K562 (cell line): ENCODE data around the gene TEAD4. TPM values are rescaled to one million over a fixed set of nuclear protein-coding genes. Genes with fewer than 3 reads are reported as not detected.

Experiments used
- ATAC-seq: fragments of 200-7000 bp; cut with Tn5 transposase; 3 replicates; pipeline ENCODE4 v1.9.1; 2020; ENCODE audit warnings: moderate library complexity
- BruUV-seq: library from RNA; stranded (reverse); fragments of 400-500 nt; replicated peaks from 2 replicates; lab custom pipeline; 2021; lab: Mats Ljungman, UMichigan
- CTCF ChIA-PET: fragments of 300-600 bp; formaldehyde crosslinking; extraction: SDS; loops from one replicate; lab custom pipeline; 2021; ENCODE audit warnings: low intra/inter-chr PET ratio; lab: Yijun Ruan, JAX
- POLR2A ChIA-PET: fragments of 300-600, 350-650 bp; sonication (Branson Sonifier 250); formaldehyde crosslinking; extraction: SDS; loops from one replicate; lab custom pipeline; 2021; ENCODE audit warnings: antibody characterized with exemption, inconsistent platforms; lab: Yijun Ruan, JAX
- DNase-seq, 4 experiments: peaks; one replicate each; pipeline versions ENCODE4 v3.0.0 to v3.0.0-alpha.2; 2011 to 2018; ENCODE audit warnings: low spot score in 3 of 4, mixed read lengths in 3 of 4; ENCODE audit errors: extremely low read depth in 1 of 4
- FAIRE-seq: peaks from 2 replicates; lab custom pipeline; 2011; peaks lifted over from hg19 to GRCh38; lab: Jason Lieb, UNC
- H2AFZ ChIP-seq: 2 replicates; pipeline ENCODE4 v1.6.0; 2011; ENCODE audit warnings: low read depth, low read length, control low read depth, inconsistent platforms
- H3K27ac ChIP-seq: fragments of 200-600 bp; 3 replicates; pipeline ENCODE4 v1.8.0; 2011; ENCODE audit warnings: low read depth, mild to moderate bottlenecking, control low read depth, inconsistent platforms, low read length, moderate library complexity, mixed read lengths; ENCODE audit errors: extremely low read depth
- H3K27me3 ChIP-seq, 2 experiments: fragments of 300-600 bp in 1 of 2; 2 replicates in 1 of 2; 3 replicates in 1 of 2; pipeline versions ENCODE4 v1.6.0 to v1.8.0; 2011; ENCODE audit warnings: inconsistent platforms in 2 of 2, low read length in 2 of 2, mild to moderate bottlenecking in 1 of 2, mixed read lengths in 1 of 2, moderate library complexity in 1 of 2; ENCODE audit not compliant: control insufficient read depth in 2 of 2, insufficient read depth in 2 of 2
- H3K36me3 ChIP-seq: fragments of 300-600 bp; 3 replicates; pipeline ENCODE4 v1.8.0; 2011; ENCODE audit warnings: mild to moderate bottlenecking, low read length, inconsistent platforms; ENCODE audit not compliant: control insufficient read depth, insufficient read depth
- H3K4me1 ChIP-seq, 2 experiments: fragments of 200-600 bp in 1 of 2; replicated peaks in 1 of 2; 2 replicates in 1 of 2; 3 replicates in 1 of 2; pipeline versions ENCODE4 v1.5.1 to v1.8.0; 2011; ENCODE audit warnings: inconsistent platforms in 2 of 2, low read length in 2 of 2, mild to moderate bottlenecking in 1 of 2, mixed read lengths in 1 of 2, moderate library complexity in 1 of 2; ENCODE audit not compliant: control insufficient read depth in 2 of 2, insufficient read depth in 2 of 2
- H3K4me2 ChIP-seq: 2 replicates; pipeline ENCODE4 v1.6.1; 2011; ENCODE audit warnings: low read length, control low read depth, inconsistent platforms, mixed read lengths; ENCODE audit not compliant: insufficient read depth
- H3K4me3 ChIP-seq: fragments of 200-600 bp; sonication (generic), shearing (Covaris generic); 2 replicates; pipeline ENCODE4 v1.5.1; 2016; ENCODE audit warnings: control low read depth, inconsistent platforms
- H3K79me2 ChIP-seq: fragments of 200-600 bp; 3 replicates; pipeline ENCODE4 v1.8.0; 2011; ENCODE audit warnings: low read length, inconsistent platforms; ENCODE audit not compliant: control insufficient read depth, insufficient read depth
- H3K9ac ChIP-seq, 2 experiments: 2 replicates each; pipeline versions ENCODE4 v1.6.0 to v1.6.1; 2011; ENCODE audit warnings: low read depth in 2 of 2, low read length in 2 of 2, control low read depth in 1 of 2, inconsistent platforms in 1 of 2, mild to moderate bottlenecking in 1 of 2, mixed read lengths in 1 of 2; ENCODE audit not compliant: insufficient read depth in 1 of 2
- H3K9me1 ChIP-seq: one replicate; pipeline ENCODE4 v1.6.0; 2011; ENCODE audit warnings: inconsistent platforms, mild to moderate bottlenecking, low read length, moderate library complexity; ENCODE audit not compliant: control insufficient read depth, insufficient read depth
- H3K9me3 ChIP-seq: replicated peaks from 2 replicates; pipeline ENCODE4 v1.5.1; 2011; ENCODE audit warnings: low read depth, low read length, inconsistent platforms; ENCODE audit not compliant: control insufficient read depth, insufficient read depth
- H4K20me1 ChIP-seq: replicated peaks from 2 replicates; pipeline ENCODE4 v1.6.1; 2011; ENCODE audit warnings: low read length, inconsistent platforms, mixed read lengths; ENCODE audit not compliant: control insufficient read depth, insufficient read depth
- CBFA2T3 ChIP-seq: fragments of 450-650 bp; IDR thresholded peaks from 2 replicates; pipeline ENCODE4 v1.6.1; 2017
- SREBF1 ChIP-seq: fragments of 150-350 bp; IDR thresholded peaks from 2 replicates; pipeline ENCODE4 v1.6.1; 2014; ENCODE audit warnings: antibody characterized with exemption, low read depth, low read length, borderline replicate concordance
- STAT5B ChIP-seq: fragments of 250-450 bp; sonication (Bioruptor Pico); IDR thresholded peaks from 2 replicates; pipeline ENCODE4 v1.8.0; 2021; ENCODE audit warnings: mild to moderate bottlenecking, inconsistent platforms
- ZFPM2 ChIP-seq: fragments of 250-450 bp; sonication (Bioruptor Pico); IDR thresholded peaks from 2 replicates; pipeline ENCODE4 v1.5.1; 2022; ENCODE audit warnings: mild to moderate bottlenecking
- ZNF41 ChIP-seq: fragments of 250-450 bp; sonication (Bioruptor Pico); conservative IDR thresholded peaks from 2 replicates; pipeline ENCODE4 v1.4.0; 2020; ENCODE audit warnings: mild to moderate bottlenecking
- WGBS: fragments of 100-300 bp; shearing (Covaris generic); methylation state at CpG from one replicate; pipeline ENCODE4 v1.1.6; 2016; ENCODE audit warnings: low coverage, mixed read lengths; ENCODE audit not compliant: insufficient coverage; ENCODE audit errors: missing lambda C conversion rate; 5-methylcytosine and 5-hydroxymethylcytosine counted together
- in situ Hi-C: fragments of 300-500 bp; cut with MboI; formaldehyde crosslinking; loops from 4 replicates; pipeline ENCODE4 v1.15.0; 2018; ENCODE audit warnings: inconsistent platforms, mixed read lengths
- intact Hi-C: fragments of 100-400 bp; cut with micrococcal nuclease; formaldehyde crosslinking; loops from 2 replicates; pipeline ENCODE4 v1.14.2; 2022
- polyA plus RNA-seq, 8 experiments: library from polyadenylated mRNA; depleted of rRNA in 4 of 8; stranded (reverse) in 5 of 8; unstranded in 3 of 8; fragments of >200 nt; fragmentation: Nextera tagmentation in 2 of 8; fragmentation: Illumina TruSeq in 1 of 8; extraction: Ambion mirVana in 2 of 8; extraction: Trizol in 1 of 8; gene quantifications; 2 replicates each; pipeline versions ENCODE4 v1.2.1 to v1.2.3, GENCODE V29; 2011 to 2014; ENCODE audit warnings: inconsistent platforms in 1 of 8, missing spikeins in 1 of 8
- total RNA-seq, 7 experiments: library from RNA; depleted of rRNA in 6 of 7; stranded (reverse); fragments of >200 nt in 6 of 7; fragmentation: Illumina TruSeq in 2 of 7; extraction: Trizol in 2 of 7; gene quantifications; 2 replicates each; pipeline versions ENCODE4 v1.2.1 to v1.2.3, GENCODE V29; 2011 to 2021; ENCODE audit warnings: low replicate concordance in 1 of 7

Gene TEAD4
- total and polyA plus RNA-seq, 9 of the 15 experiments (the other 6 are each of a cell fraction or from before 2014, with no cell fraction given), result 0.82 to 40.0 (median 17.0) TPM

GRCh38 chr12:2924019-2924418, 35.2 kb upstream of the TEAD4 start:
- Histone ChIP-seq H3K4me3 (no peak overlapping the region), H3K9me1 (no peaks in the 10 kb centered on the region), H3K79me2 (no peaks in the 10 kb centered on the region), H3K36me3 (peaks cover 16% of the 10 kb centered on the region; the same call in 1 of the 3 replicates), H4K20me1 (no peaks in the 10 kb centered on the region), H3K9me3 (no peaks in the 10 kb centered on the region), H3K9ac (no peak overlapping the region), H3K27ac (no peak overlapping the region), H2AFZ (no peak overlapping the region), H3K4me1 (no peaks in the 10 kb centered on the region), H3K27me3 (no peaks in the 10 kb centered on the region), H3K4me2 (no peak overlapping the region)
- intact Hi-C loops (no loop called here), in situ Hi-C loops (no loop called here)
- TF ChIP-seq ZNF41 (no peak), CBFA2T3 (no peak), STAT5B (CRISPR knock-in tag) (no peak), SREBF1 (no peak)
- WGBS, result 83% methylated on average over 2 of the region's 3 CpGs
- ChIA-PET POLR2A (interaction anchor here (0.6 kb wide), 1 partner anchor 10 kb away, joined by 3 read pairs; no protein-coding TSS in a partner anchor), CTCF (no interaction called here)
- ATAC-seq (no peak), DNase-seq (no peak), FAIRE-seq (no peak)
- BruUV-seq, result no TSS peak

DNA sequence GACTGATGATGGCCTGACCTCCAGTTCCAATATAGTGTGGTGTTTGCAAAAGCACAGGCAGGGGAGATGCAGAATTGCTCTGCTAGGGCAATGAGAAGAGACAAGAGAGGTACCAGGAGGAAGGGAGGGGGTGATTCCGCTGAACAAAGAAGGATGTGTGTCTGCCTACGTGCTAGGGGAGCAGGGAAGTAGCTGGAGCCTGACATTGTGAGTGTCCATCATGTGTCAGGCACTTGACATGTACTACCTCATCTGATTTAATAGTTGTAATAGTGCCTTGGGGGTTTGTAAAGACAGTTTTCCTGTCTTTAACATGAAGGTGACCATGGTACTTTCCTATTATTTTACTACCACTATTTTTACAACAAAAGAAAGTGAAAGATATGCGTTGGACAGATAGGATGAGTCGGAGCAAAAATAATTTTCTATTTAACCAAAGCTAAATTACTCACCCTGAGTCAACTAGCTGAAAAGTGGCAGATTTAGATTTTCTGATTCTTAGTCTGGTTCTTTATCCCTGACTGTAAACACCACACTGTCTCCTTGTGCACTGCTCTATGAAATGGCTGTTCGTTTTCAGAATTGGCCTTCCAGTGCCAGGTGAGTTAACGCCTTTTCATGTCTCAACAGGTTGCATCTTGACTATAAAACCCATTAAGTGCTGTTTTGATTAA, 33.7 kb upstream of the TEAD4 start:
- 59% methylated on average over 6 of the region's 6 CpGs for WGBS
- H3K27me3 ChIP-seq, result no peaks in the 10 kb centered on the region
- TF ChIP-seq ZFPM2, result no peak
- no peak overlapping the region for H3K27ac ChIP-seq
- no peak overlapping the region for H3K4me2 ChIP-seq
- no peak overlapping the region for H2AFZ ChIP-seq
- ATAC-seq (no peak), DNase-seq (no peak), FAIRE-seq (no peak)
- POLR2A ChIA-PET, result interaction anchor here (0.6 kb wide), 1 partner anchor 25 kb away, joined by 3 read pairs; no protein-coding TSS in a partner anchor
- no peaks in the 10 kb centered on the region for H3K9me3 ChIP-seq
- no peaks in the 10 kb centered on the region for H3K79me2 ChIP-seq
- no peak overlapping the region for H3K9ac ChIP-seq
- no peaks in the 10 kb centered on the region for H3K4me1 ChIP-seq
- intact Hi-C loops, result no loop called here
- H3K36me3 ChIP-seq, result peaks cover 16% of the 10 kb centered on the region; the same call in 1 of the 3 replicates
- no peak overlapping the region for H3K4me3 ChIP-seq
- in situ Hi-C loops, result no loop called here
- no peaks in the 10 kb centered on the region for H3K9me1 ChIP-seq
- CTCF ChIA-PET, result no interaction called here
- H4K20me1 ChIP-seq, result no peaks in the 10 kb centered on the region
- no TSS peak for BruUV-seq
